Type B pancreatic cell (in vitro differentiated cells): ENCODE measurements around the gene AHDC1. TPM values are rescaled to one million over a fixed set of nuclear protein-coding genes. Genes with fewer than 3 reads are reported as not detected.

ENCODE experiments used
- DNase-seq: peaks from one replicate; pipeline ENCODE4 v3.0.0; 2021; ENCODE audit warnings: mixed read lengths; ENCODE audit not compliant: unreplicated experiment; ENCODE audit errors: extremely low spot score
- H3K27ac Mint-ChIP-seq: 2 replicates; pipeline ENCODE4 v1.8.0; 2021; ENCODE audit warnings: mild to moderate bottlenecking, mixed read lengths
- H3K27me3 Mint-ChIP-seq: 2 replicates; pipeline ENCODE4 v1.8.0; 2021; ENCODE audit warnings: mixed read lengths
- H3K36me3 Mint-ChIP-seq: 2 replicates; pipeline ENCODE4 v1.8.0; 2021; ENCODE audit warnings: mixed read lengths
- H3K4me1 Mint-ChIP-seq: one replicate; pipeline ENCODE4 v1.8.0; 2021; ENCODE audit warnings: mixed read lengths; ENCODE audit not compliant: unreplicated experiment
- H3K4me3 Mint-ChIP-seq: 2 replicates; pipeline ENCODE4 v1.8.0; 2021; ENCODE audit warnings: mild to moderate bottlenecking, mixed read lengths
- H3K9me3 Mint-ChIP-seq: 2 replicates; pipeline ENCODE4 v1.8.0; 2021; ENCODE audit warnings: mixed read lengths
- total RNA-seq: library from RNA; stranded (reverse); gene quantifications from 2 replicates; pipeline ENCODE4 v1.2.1, GENCODE V29; 2021; ENCODE audit warnings: low replicate concordance
- TF ChIP-seq, protein P1 (sequence below): fragments of 200-600 bp; sonication (generic); conservative IDR thresholded peaks from 2 replicates; pipeline ENCODE4 v1.5.0; 2021; ENCODE audit warnings: antibody characterized with exemption, mild to moderate bottlenecking

Gene AHDC1
- total RNA-seq, 1 donor from 2014 or later = 61.0 TPM

DNA sequence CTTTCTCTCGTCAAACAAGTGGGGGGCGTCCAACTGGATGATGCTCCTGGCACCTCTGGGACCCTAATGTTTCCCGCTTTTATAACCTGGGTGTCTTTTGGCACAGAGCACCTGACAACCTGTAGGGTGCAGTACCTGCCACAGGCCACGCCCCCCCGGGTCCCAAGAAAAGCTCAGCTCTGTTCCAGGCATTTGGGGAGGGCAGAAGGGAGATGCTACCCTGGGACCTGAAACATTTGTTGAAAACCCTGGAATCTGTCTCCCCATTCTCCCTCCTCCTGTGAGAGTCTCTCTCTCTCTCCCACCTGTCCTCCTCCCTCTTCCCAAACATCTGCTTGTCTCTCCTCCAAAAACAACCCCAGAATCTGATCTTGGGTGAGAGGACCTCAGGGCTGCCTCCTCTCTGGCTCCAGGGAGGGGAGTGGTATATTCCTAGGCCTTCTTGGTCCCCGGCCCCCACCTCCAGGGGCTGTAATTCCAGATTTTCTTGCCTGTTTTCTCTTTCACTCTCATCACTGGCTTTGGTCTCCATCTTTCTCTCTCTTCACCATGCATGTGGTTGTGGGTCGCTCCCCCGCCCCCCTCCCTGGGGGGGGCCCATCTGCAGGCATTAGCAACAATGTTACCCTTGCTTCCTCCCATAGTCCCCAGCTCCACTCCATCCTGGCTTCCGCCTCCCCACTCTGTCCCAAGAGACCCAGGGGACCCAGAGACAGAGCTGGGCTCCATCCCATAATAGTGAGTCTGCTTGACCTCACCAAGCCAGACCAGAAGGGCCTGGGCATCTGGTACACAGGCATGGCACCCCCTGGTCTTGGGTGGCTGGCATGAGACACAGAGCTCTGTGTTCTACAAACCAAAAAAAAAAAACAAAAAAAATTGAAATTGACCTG, 4.1 kb downstream of the AHDC1 start:
- TF ChIP-seq, protein P1, sequence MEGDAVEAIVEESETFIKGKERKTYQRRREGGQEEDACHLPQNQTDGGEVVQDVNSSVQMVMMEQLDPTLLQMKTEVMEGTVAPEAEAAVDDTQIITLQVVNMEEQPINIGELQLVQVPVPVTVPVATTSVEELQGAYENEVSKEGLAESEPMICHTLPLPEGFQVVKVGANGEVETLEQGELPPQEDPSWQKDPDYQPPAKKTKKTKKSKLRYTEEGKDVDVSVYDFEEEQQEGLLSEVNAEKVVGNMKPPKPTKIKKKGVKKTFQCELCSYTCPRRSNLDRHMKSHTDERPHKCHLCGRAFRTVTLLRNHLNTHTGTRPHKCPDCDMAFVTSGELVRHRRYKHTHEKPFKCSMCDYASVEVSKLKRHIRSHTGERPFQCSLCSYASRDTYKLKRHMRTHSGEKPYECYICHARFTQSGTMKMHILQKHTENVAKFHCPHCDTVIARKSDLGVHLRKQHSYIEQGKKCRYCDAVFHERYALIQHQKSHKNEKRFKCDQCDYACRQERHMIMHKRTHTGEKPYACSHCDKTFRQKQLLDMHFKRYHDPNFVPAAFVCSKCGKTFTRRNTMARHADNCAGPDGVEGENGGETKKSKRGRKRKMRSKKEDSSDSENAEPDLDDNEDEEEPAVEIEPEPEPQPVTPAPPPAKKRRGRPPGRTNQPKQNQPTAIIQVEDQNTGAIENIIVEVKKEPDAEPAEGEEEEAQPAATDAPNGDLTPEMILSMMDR = no peak
- no peak for DNase-seq
- H3K4me3 Mint-ChIP-seq = peak overlapping the region; percentile 67
- H3K27me3 Mint-ChIP-seq = no peaks in the 10 kb centered on the region
- H3K9me3 Mint-ChIP-seq = no peaks in the 10 kb centered on the region
- peak overlapping the region; percentile 49 for H3K27ac Mint-ChIP-seq
- H3K36me3 Mint-ChIP-seq = no peaks in the 10 kb centered on the region
- peaks cover 33% of the 10 kb centered on the region for H3K4me1 Mint-ChIP-seq

DNA sequence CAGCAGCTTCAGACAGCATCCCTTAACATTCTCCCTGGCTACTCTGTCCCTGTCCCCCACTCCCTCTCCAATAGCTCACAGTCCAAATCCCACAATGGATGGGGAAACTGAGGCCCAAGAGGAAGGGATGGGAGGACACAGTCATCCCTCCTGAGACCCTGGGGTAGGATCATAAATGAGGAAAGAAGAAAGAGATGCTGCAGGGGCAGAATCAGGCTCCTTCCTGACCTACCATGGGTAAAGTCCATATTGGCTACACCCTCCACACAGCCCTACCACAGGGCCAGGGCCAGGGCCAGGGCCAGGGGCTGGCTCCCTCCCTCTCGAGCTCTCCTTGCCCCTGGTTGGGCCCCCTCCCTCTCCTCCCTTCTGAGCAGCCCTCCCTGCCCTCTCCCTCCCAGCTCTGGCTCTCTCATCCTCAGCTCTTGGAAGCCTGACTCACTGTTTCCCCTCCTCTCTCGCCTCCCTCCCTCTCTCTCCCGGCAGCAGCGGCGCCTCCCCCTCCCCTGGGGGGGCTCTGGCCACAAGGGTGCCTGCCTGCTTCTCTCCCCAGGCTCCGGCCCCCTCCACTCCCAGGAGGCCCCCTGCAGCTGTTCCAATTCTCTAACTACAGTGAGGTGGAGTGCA, 4.9 kb downstream of the AHDC1 start:
- no peaks in the 10 kb centered on the region for H3K9me3 Mint-ChIP-seq
- H3K4me1 Mint-ChIP-seq = peaks cover 34% of the 10 kb centered on the region
- peak overlapping the region; percentile 55 for H3K27ac Mint-ChIP-seq
- no peak for DNase-seq
- H3K27me3 Mint-ChIP-seq = no peaks in the 10 kb centered on the region
- peak overlapping the region; percentile 67 for H3K4me3 Mint-ChIP-seq
- TF ChIP-seq, protein P1 = no peak
- H3K36me3 Mint-ChIP-seq = no peaks in the 10 kb centered on the region

DNA sequence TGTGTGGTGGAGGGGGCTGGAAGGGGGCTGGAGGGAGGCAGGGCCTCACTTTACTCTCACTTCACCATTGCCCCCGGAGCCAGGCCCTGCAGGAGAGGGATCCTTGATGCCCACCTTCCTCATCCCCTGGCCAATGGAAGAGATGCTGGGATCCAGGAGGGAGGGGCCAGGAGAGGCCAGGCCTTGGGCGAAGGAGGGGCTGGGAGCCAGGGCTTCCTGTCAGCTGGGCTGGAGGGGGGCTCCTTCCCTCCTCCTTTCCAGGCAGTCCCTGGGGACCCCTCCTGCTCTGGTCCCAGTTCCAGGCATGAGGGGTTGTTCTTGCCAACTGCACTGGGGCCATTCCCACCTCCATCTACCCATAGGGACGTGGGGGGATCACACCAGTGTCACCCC, 5.7 kb downstream of the AHDC1 start:
- Mint-ChIP-seq H3K27me3 (no peaks in the 10 kb centered on the region), H3K9me3 (no peaks in the 10 kb centered on the region), H3K4me1 (peaks cover 41% of the 10 kb centered on the region), H3K4me3 (peak overlapping the region; percentile 75), H3K27ac (no peak overlapping the region), H3K36me3 (no peaks in the 10 kb centered on the region)
- no peak for DNase-seq
- TF ChIP-seq, protein P1 = no peak

DNA sequence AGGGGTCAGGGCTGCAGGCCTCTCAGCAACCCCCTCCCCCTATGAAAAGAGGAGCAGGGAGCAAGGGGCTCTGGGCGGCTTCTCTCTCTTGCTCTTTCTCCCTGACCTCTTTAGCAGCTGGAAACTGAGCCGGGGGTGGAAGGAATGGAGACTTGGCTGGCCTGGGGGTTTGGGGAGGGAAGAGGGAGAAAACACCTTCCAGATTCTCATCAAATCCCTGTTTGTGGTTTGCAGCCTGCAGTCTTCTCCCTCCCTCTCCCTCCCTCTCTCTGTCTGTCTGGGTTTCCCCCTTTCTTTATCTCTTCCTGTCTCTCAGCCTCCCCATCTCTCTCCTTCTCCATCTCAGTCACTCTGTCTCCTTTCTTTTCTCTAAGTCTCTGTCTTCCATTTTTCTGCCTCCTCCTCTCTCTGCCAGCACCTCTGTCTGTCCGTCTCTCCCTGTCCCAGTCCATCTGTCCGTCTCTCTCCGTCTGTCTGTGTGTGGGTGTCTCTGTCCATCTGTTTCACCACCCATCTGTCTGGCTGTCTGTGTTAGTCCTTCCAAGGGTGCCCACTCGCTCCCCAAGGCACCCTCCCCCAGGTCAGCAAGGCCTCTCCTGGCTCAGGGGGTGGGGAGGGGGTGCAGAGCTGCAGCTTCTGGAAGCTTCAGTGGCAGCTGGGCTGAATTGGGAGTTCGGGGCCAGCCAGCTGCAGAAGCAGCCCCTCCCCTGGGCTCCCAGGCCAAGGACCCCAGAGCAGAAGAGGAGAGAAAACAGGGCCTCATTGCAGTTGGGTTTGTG, 6.2 kb downstream of the AHDC1 start:
- Mint-ChIP-seq H3K27me3 (no peaks in the 10 kb centered on the region), H3K36me3 (no peaks in the 10 kb centered on the region), H3K27ac (peak overlapping the region; percentile 49), H3K4me3 (peak overlapping the region; percentile 75), H3K9me3 (no peaks in the 10 kb centered on the region), H3K4me1 (peaks cover 43% of the 10 kb centered on the region)
- TF ChIP-seq, protein P1 = no peak
- no peak for DNase-seq

DNA sequence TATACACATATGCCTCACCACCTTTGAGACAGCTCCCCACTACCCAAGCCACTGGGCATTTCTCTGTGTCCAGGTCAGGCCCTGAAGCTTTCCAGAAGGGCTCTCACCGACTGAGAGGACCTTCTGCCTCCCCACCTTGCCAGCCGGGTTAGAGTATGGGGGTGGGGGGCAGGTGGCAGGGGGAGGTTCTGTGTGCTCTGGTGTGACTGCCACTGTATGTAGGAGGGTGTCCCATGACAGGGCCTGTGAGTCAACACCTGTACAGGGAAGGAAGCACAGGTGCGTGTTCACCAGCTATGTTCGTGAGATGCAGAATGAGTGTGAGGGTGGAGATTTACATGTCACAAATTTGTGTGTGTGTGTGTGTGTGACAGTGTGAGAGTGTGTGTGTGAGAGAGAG, 7.0 kb downstream of the AHDC1 start:
- Mint-ChIP-seq H3K4me3 (no peak overlapping the region), H3K27ac (no peak overlapping the region), H3K27me3 (no peaks in the 10 kb centered on the region), H3K9me3 (no peaks in the 10 kb centered on the region), H3K36me3 (no peaks in the 10 kb centered on the region), H3K4me1 (peaks cover 44% of the 10 kb centered on the region)
- TF ChIP-seq, protein P1 = no peak
- DNase-seq = no peak
